IMR-90 (cell line): ENCODE data around the gene AGAP1. TPM values are rescaled to one million over a fixed set of nuclear protein-coding genes. Genes with fewer than 3 reads are reported as not detected.

ENCODE experiments used
- ATAC-seq: fragments of 200-7000 bp; cut with Tn5 transposase; 2 replicates; pipeline ENCODE4 v1.9.1; 2020; ENCODE audit warnings: low read depth, mild to moderate bottlenecking, moderate library complexity
- BruUV-seq: library from RNA; stranded (reverse); fragments of 400-500 nt; replicated peaks from 2 replicates; lab custom pipeline; 2021; lab: Mats Ljungman, UMichigan
- CTCF ChIA-PET: fragments of 300-600 bp; formaldehyde crosslinking; extraction: SDS; loops from one replicate; lab custom pipeline; 2021; ENCODE audit warnings: antibody characterized with exemption; lab: Yijun Ruan, JAX
- POLR2A ChIA-PET: fragments of 300-600 bp; sonication (Branson Sonifier 250); formaldehyde crosslinking; loops from one replicate; lab custom pipeline; 2022; ENCODE audit warnings: antibody characterized with exemption; ENCODE audit not compliant: unreplicated experiment; lab: Charles Lee
- DNase-seq: peaks from one replicate; pipeline ENCODE4 v3.0.0; 2013
- H2AFZ ChIP-seq: replicated peaks from 2 replicates; pipeline ENCODE3; 2013; ENCODE audit warnings: low read length, mild to moderate bottlenecking; ENCODE audit not compliant: poor library complexity
- H2AK5ac ChIP-seq: 2 replicates; pipeline ENCODE4 v1.6.1; 2013; ENCODE audit warnings: low read depth, low read length, inconsistent platforms
- H2AK9ac ChIP-seq: replicated peaks from 2 replicates; pipeline ENCODE3; 2013; ENCODE audit warnings: mild to moderate bottlenecking, low read depth, low read length, moderate library complexity; ENCODE audit not compliant: poor library complexity
- H2BK120ac ChIP-seq: 2 replicates; pipeline ENCODE4 v1.6.1; 2013; ENCODE audit warnings: low read depth, low read length, inconsistent platforms
- H2BK15ac ChIP-seq: 3 replicates; pipeline ENCODE4 v1.6.1; 2013; ENCODE audit warnings: low read depth, low read length, inconsistent platforms
- H2BK20ac ChIP-seq: 2 replicates; pipeline ENCODE4 v1.6.1; 2013; ENCODE audit warnings: low read depth, mild to moderate bottlenecking, inconsistent platforms, low read length, moderate library complexity
- H2BK5ac ChIP-seq: 2 replicates; pipeline ENCODE4 v1.6.1; 2013; ENCODE audit warnings: mild to moderate bottlenecking, low read depth, low read length, inconsistent platforms; ENCODE audit not compliant: poor library complexity, severe bottlenecking
- H3K14ac ChIP-seq: replicated peaks from 2 replicates; pipeline ENCODE4 v1.6.1; 2013; ENCODE audit warnings: low read depth, low read length, inconsistent platforms
- H3K18ac ChIP-seq: 2 replicates; pipeline ENCODE4 v1.6.1; 2013; ENCODE audit warnings: low read depth, low read length, control low read depth
- H3K23ac ChIP-seq: 2 replicates; pipeline ENCODE4 v1.6.1; 2013; ENCODE audit warnings: low read depth, low read length, inconsistent platforms
- H3K27ac ChIP-seq: 2 replicates; pipeline ENCODE4 v1.5.1; 2013; ENCODE audit warnings: mild to moderate bottlenecking, control low read depth, low read length; ENCODE audit not compliant: insufficient read depth
- H3K27me3 ChIP-seq: 2 replicates; pipeline ENCODE4 v1.6.1; 2013; ENCODE audit warnings: low read length; ENCODE audit not compliant: control insufficient read depth, insufficient read depth
- H3K36me3 ChIP-seq: 2 replicates; pipeline ENCODE4 v1.6.1; 2013; ENCODE audit warnings: low read length, mixed read lengths; ENCODE audit not compliant: control insufficient read depth, insufficient read depth
- H3K4ac ChIP-seq: 2 replicates; pipeline ENCODE4 v1.6.1; 2013; ENCODE audit warnings: low read depth, low read length, inconsistent platforms
- H3K4me1 ChIP-seq: 2 replicates; pipeline ENCODE4 v1.6.1; 2013; ENCODE audit warnings: low read length, mixed read lengths; ENCODE audit not compliant: control insufficient read depth, insufficient read depth
- H3K4me2 ChIP-seq: 2 replicates; pipeline ENCODE4 v1.6.1; 2013; ENCODE audit warnings: low read depth, mild to moderate bottlenecking, control low read depth, low read length, moderate library complexity
- H3K4me3 ChIP-seq: 2 replicates; pipeline ENCODE4 v1.5.1; 2013; ENCODE audit warnings: low read depth, mild to moderate bottlenecking, control low read depth, low read length, moderate library complexity; ENCODE audit not compliant: insufficient read depth
- H3K56ac ChIP-seq: 2 replicates; pipeline ENCODE4 v1.6.1; 2013; ENCODE audit warnings: low read length, inconsistent platforms; ENCODE audit not compliant: insufficient read depth; ENCODE audit errors: extremely low read depth
- H3K79me1 ChIP-seq, 2 experiments: 2 replicates each; pipeline ENCODE4 v1.6.1; 2013; ENCODE audit warnings: low read length in 2 of 2, inconsistent platforms in 1 of 2, low read depth in 1 of 2
- H3K9ac ChIP-seq: 2 replicates; pipeline ENCODE4 v1.6.1; 2013; ENCODE audit warnings: low read depth, low read length, control low read depth
- H3K9me1 ChIP-seq: 2 replicates; pipeline ENCODE4 v1.6.1; 2013; ENCODE audit warnings: low read length, inconsistent platforms; ENCODE audit not compliant: insufficient read depth
- H3K9me3 ChIP-seq: 2 replicates; pipeline ENCODE4 v1.6.1; 2013; ENCODE audit warnings: low read length; ENCODE audit not compliant: control insufficient read depth, insufficient read depth
- H4K20me1 ChIP-seq: 2 replicates; pipeline ENCODE4 v1.6.1; 2013; ENCODE audit warnings: low read length, inconsistent platforms; ENCODE audit not compliant: insufficient read depth
- H4K5ac ChIP-seq: 2 replicates; pipeline ENCODE4 v1.6.1; 2013; ENCODE audit warnings: mild to moderate bottlenecking, low read depth, low read length, control low read depth
- H4K8ac ChIP-seq, 2 experiments: 2 replicates each; pipeline ENCODE4 v1.6.1; 2013; ENCODE audit warnings: low read depth in 2 of 2, low read length in 2 of 2, control low read depth in 1 of 2, inconsistent platforms in 1 of 2
- H4K91ac ChIP-seq: 2 replicates; pipeline ENCODE4 v1.6.1; 2013; ENCODE audit warnings: low read depth, low read length, inconsistent platforms; ENCODE audit not compliant: insufficient read depth
- BHLHE40 ChIP-seq: fragments of 150-350 bp; IDR thresholded peaks from 2 replicates; pipeline ENCODE4 v1.6.1; 2016; ENCODE audit warnings: mild to moderate bottlenecking, low read depth, low read length
- CEBPB ChIP-seq: IDR thresholded peaks from 2 replicates; pipeline ENCODE4 v1.6.1; 2012; ENCODE audit warnings: low read depth, low read length, improper control_type of control experiment
- CHD1 ChIP-seq: IDR thresholded peaks from 2 replicates; pipeline ENCODE4 v1.6.1; 2012; ENCODE audit warnings: low read depth, low read length, improper control_type of control experiment
- FOS ChIP-seq: fragments of 150-350 bp; IDR thresholded peaks from 2 replicates; pipeline ENCODE4 v1.6.1; 2016; ENCODE audit warnings: low read depth, low read length
- MAFK ChIP-seq: IDR thresholded peaks from 2 replicates; pipeline ENCODE4 v1.6.1; 2012; ENCODE audit warnings: low read depth, low read length, improper control_type of control experiment
- MAZ ChIP-seq: IDR thresholded peaks from 2 replicates; pipeline ENCODE4 v1.6.1; 2012; ENCODE audit warnings: low read depth, mild to moderate bottlenecking, low read length, improper control_type of control experiment, moderate library complexity, borderline replicate concordance
- MXI1 ChIP-seq: IDR thresholded peaks from 2 replicates; pipeline ENCODE4 v1.6.1; 2012; ENCODE audit warnings: low read depth, mild to moderate bottlenecking, low read length, moderate library complexity, borderline replicate concordance
- NFE2L2 ChIP-seq: fragments of 150-350 bp; IDR thresholded peaks from 2 replicates; pipeline ENCODE4 v1.6.1; 2016; ENCODE audit warnings: low read depth, mild to moderate bottlenecking, low read length
- POLR2A ChIP-seq: IDR thresholded peaks from 2 replicates; pipeline ENCODE4 v1.6.1; 2012; ENCODE audit warnings: mild to moderate bottlenecking, low read depth, low read length
- RAD21 ChIP-seq: IDR thresholded peaks from 2 replicates; pipeline ENCODE4 v1.6.1; 2012; ENCODE audit warnings: low read length, improper control_type of control experiment
- RCOR1 ChIP-seq: IDR thresholded peaks from 2 replicates; pipeline ENCODE4 v1.6.1; 2012; ENCODE audit warnings: mild to moderate bottlenecking, low read length, improper control_type of control experiment; ENCODE audit not compliant: insufficient replicate concordance
- RFX5 ChIP-seq: IDR thresholded peaks from 2 replicates; pipeline ENCODE4 v1.8.0; 2012; ENCODE audit warnings: low read depth, mild to moderate bottlenecking, low read length, moderate library complexity
- SMC3 ChIP-seq: fragments of 150-350 bp; IDR thresholded peaks from 2 replicates; pipeline ENCODE4 v1.6.1; 2016; ENCODE audit warnings: low read depth, mild to moderate bottlenecking, antibody characterized with exemption, low read length, moderate library complexity
- WGBS, 2 experiments: methylation state at CpG; one replicate each; pipeline versions ENCODE4 v1.1.5 to v1.1.7; 2013; ENCODE audit warnings: missing lambda C conversion rate in 2 of 2; ENCODE audit not compliant: insufficient read length in 1 of 2; ENCODE audit errors: extremely low coverage in 2 of 2; 5-methylcytosine and 5-hydroxymethylcytosine counted together
- dilution Hi-C: fragments of 300-500 bp; cut with HindIII; formaldehyde crosslinking; loops from one replicate; pipeline ENCODE4 v1.14.3; 2018; ENCODE audit warnings: low sequenced_read_pairs; ENCODE audit not compliant: unreplicated experiment
- in situ Hi-C: fragments of 300-500 bp; cut with MboI; formaldehyde crosslinking; loops from 3 replicates; pipeline ENCODE4 v1.14.3; 2019; ENCODE audit warnings: low sequenced_read_pairs, inconsistent platforms, mixed read lengths
- intact Hi-C: fragments of 100-400 bp; cut with micrococcal nuclease; formaldehyde crosslinking; loops from 2 replicates; pipeline ENCODE4 v1.10.0; 2022
- polyA plus RNA-seq, 3 experiments: library from polyadenylated mRNA; depleted of rRNA; stranded (reverse); fragments of >200 nt; gene quantifications; 2 replicates each; pipeline ENCODE4 v1.2.3, GENCODE V29; 2012; ENCODE audit warnings: low replicate concordance in 1 of 3
- total RNA-seq: library from RNA; depleted of rRNA; stranded (reverse); fragments of >200 nt; gene quantifications from 2 replicates; pipeline ENCODE4 v1.2.3, GENCODE V29; 2012
- TF ChIP-seq, protein P1 (sequence below): fragments of 150-350 bp; IDR thresholded peaks from 2 replicates; pipeline ENCODE4 v1.6.1; 2017; ENCODE audit warnings: mild to moderate bottlenecking, antibody characterized with exemption, low read length, low read depth
- TF ChIP-seq, protein P2 (sequence below): conservative IDR thresholded peaks from 2 replicates; pipeline ENCODE4 v1.5.1; 2012; ENCODE audit warnings: mild to moderate bottlenecking, low read depth, low read length, improper control_type of control experiment
- TF ChIP-seq, protein P3 (sequence below): fragments of 150-350 bp; IDR thresholded peaks from 2 replicates; pipeline ENCODE4 v1.6.1; 2016; ENCODE audit warnings: low read depth, mild to moderate bottlenecking, low read length, moderate library complexity, borderline replicate concordance

Gene AGAP1
- total and polyA plus RNA-seq, 2 of the 4 experiments (the other 2 are of a cell fraction) = 15.1 to 16.4 TPM

DNA sequence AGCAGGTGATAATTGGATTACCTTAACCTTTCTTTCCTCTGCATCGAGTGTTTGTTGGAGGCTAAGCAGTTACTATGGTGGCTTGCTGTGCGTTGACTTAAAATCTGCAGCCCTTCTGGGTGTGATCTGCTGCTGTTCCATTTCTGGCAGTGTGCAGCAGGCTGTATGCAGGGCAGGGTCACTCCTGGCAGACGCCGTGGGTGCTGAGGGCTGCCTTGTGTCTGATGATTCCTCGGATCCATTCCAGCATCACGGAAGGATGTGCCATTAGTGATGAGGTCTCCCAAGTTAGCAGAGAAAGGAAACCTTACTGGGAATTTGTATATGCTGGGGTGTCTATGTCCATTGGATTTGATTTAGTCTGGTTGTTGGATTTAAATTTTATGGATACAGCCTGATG lies 310.8 kb downstream of the AGAP1 start:
- no peak overlapping the region for H3K4me3 ChIP-seq
- H4K5ac ChIP-seq = no peak overlapping the region

More for the DNA sequence above, 310.8 kb downstream of the AGAP1 start:
- Histone ChIP-seq H3K9ac (no peak overlapping the region), H3K27ac (no peak overlapping the region), H4K20me1 (peaks cover 4% of the 10 kb centered on the region), H3K9me3 (no peaks in the 10 kb centered on the region), H3K23ac (no peak overlapping the region), H3K56ac (no peak overlapping the region), H2AK5ac (no peak overlapping the region), H2BK15ac (no peak overlapping the region), H3K4ac (no peak overlapping the region), H4K91ac (no peak overlapping the region), H3K9me1 (peaks cover 8% of the 10 kb centered on the region; the same call in 1 of the 2 replicates), H3K27me3 (no peaks in the 10 kb centered on the region), H3K4me1 (no peaks in the 10 kb centered on the region), H3K4me2 (no peak overlapping the region), H3K79me1 (0 out of 4 replicates have a peak, but pooled peaks cover 0 to 2% of the 10 kb centered on the region in 2 experiments), H4K8ac (no peak overlapping the region), H2AFZ (no peak overlapping the region), H3K36me3 (peaks cover 24% of the 10 kb centered on the region), H3K18ac (no peak overlapping the region), H2BK20ac (no peak overlapping the region), H2AK9ac (no peak overlapping the region), H3K14ac (no peak overlapping the region), H2BK120ac (no peak overlapping the region), H2BK5ac (no peak overlapping the region)
- ChIA-PET POLR2A (no interaction called here), CTCF (interaction anchor here (1.6 kb wide), 1 partner anchor 376 kb away, joined by 5 read pairs; no protein-coding TSS in a partner anchor)
- no CpG with 5 or more reads among the region's 6 CpGs for WGBS, 2 experiments
- DNase-seq (no peak), ATAC-seq (no peak)
- no peak for TF ChIP-seq MAZ
- TF ChIP-seq, protein P1, sequence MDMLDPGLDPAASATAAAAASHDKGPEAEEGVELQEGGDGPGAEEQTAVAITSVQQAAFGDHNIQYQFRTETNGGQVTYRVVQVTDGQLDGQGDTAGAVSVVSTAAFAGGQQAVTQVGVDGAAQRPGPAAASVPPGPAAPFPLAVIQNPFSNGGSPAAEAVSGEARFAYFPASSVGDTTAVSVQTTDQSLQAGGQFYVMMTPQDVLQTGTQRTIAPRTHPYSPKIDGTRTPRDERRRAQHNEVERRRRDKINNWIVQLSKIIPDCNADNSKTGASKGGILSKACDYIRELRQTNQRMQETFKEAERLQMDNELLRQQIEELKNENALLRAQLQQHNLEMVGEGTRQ = no peak
- TF ChIP-seq POLR2A = no peak
- TF ChIP-seq RCOR1 = no peak
- no peak for TF ChIP-seq RAD21
- no peak for TF ChIP-seq NFE2L2
- TF ChIP-seq MXI1 = no peak
- TF ChIP-seq MAFK = no peak
- TF ChIP-seq CHD1 = no peak
- TF ChIP-seq CEBPB = no peak
- TF ChIP-seq BHLHE40 = no peak
- no peak for TF ChIP-seq FOS
- TF ChIP-seq, protein P2, sequence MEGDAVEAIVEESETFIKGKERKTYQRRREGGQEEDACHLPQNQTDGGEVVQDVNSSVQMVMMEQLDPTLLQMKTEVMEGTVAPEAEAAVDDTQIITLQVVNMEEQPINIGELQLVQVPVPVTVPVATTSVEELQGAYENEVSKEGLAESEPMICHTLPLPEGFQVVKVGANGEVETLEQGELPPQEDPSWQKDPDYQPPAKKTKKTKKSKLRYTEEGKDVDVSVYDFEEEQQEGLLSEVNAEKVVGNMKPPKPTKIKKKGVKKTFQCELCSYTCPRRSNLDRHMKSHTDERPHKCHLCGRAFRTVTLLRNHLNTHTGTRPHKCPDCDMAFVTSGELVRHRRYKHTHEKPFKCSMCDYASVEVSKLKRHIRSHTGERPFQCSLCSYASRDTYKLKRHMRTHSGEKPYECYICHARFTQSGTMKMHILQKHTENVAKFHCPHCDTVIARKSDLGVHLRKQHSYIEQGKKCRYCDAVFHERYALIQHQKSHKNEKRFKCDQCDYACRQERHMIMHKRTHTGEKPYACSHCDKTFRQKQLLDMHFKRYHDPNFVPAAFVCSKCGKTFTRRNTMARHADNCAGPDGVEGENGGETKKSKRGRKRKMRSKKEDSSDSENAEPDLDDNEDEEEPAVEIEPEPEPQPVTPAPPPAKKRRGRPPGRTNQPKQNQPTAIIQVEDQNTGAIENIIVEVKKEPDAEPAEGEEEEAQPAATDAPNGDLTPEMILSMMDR = no peak
- TF ChIP-seq RFX5 = no peak
- TF ChIP-seq, protein P3, sequence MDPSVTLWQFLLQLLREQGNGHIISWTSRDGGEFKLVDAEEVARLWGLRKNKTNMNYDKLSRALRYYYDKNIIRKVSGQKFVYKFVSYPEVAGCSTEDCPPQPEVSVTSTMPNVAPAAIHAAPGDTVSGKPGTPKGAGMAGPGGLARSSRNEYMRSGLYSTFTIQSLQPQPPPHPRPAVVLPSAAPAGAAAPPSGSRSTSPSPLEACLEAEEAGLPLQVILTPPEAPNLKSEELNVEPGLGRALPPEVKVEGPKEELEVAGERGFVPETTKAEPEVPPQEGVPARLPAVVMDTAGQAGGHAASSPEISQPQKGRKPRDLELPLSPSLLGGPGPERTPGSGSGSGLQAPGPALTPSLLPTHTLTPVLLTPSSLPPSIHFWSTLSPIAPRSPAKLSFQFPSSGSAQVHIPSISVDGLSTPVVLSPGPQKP = no peak
- TF ChIP-seq SMC3 = no peak
- no TSS peak for BruUV-seq
- dilution Hi-C loops = no loop called here
- intact Hi-C loops = no loop called here
- in situ Hi-C loops = no loop called here
